GM12878 (cell line): ENCODE measurements around the gene GUCY1A1. TPM values are rescaled to one million over a fixed set of nuclear protein-coding genes. Genes with fewer than 3 reads are reported as not detected.

Experiments
- ATAC-seq: fragments of 200-7000 bp; cut with Tn5 transposase; 3 replicates; pipeline ENCODE4 v1.9.1; 2020; ENCODE audit warnings: mild to moderate bottlenecking, moderate library complexity
- BruUV-seq: library from RNA; stranded (reverse); fragments of 400-500 nt; replicated peaks from 2 replicates; lab custom pipeline; 2021; lab: Mats Ljungman, UMichigan
- CTCF ChIA-PET: fragments of 300-600 bp; sonication (Branson Sonifier 250); formaldehyde crosslinking; extraction: SDS; loops from one replicate; lab custom pipeline; 2021; ENCODE audit warnings: inconsistent platforms; lab: Yijun Ruan, JAX
- POLR2A ChIA-PET: fragments of 350-600 bp; formaldehyde crosslinking; extraction: SDS; loops from one replicate; lab custom pipeline; 2021; ENCODE audit warnings: inconsistent platforms; lab: Charles Lee
- RAD21 ChIA-PET: fragments of 300-600 bp; sonication (Branson Sonifier 250); formaldehyde crosslinking; loops from one replicate; lab custom pipeline; 2023; ENCODE audit warnings: antibody characterized with exemption; ENCODE audit not compliant: unreplicated experiment; lab: Charles Lee
- SMC1A ChIA-PET: fragments of 300-600 bp; sonication (Branson Sonifier 250); formaldehyde crosslinking; loops from one replicate; lab custom pipeline; 2023; ENCODE audit not compliant: unreplicated experiment, uncharacterized antibody; lab: Charles Lee
- DNase-seq: peaks from one replicate; pipeline ENCODE4 v3.0.0-alpha.2; 2011; ENCODE audit warnings: low read depth, low spot score
- FAIRE-seq: peaks from 3 replicates; lab custom pipeline; 2011; peaks lifted over from hg19 to GRCh38; lab: Jason Lieb, UNC
- H2AFZ ChIP-seq: 2 replicates; pipeline ENCODE4 v1.6.0; 2011; ENCODE audit warnings: low read depth, low read length, control low read depth; ENCODE audit not compliant: control insufficient read depth
- H3K27ac ChIP-seq: 2 replicates; pipeline ENCODE4 v1.5.1; 2011; ENCODE audit warnings: control low read depth; ENCODE audit not compliant: control insufficient read depth, insufficient read depth
- H3K27me3 ChIP-seq, 2 experiments: replicated peaks in 1 of 2; 2 replicates each; pipeline versions ENCODE4 v1.6.0 to v1.6.1; 2011; ENCODE audit warnings: low read length in 1 of 2; ENCODE audit not compliant: control insufficient read depth in 2 of 2, insufficient read depth in 2 of 2
- H3K36me3 ChIP-seq, 2 experiments: 2 replicates each; pipeline ENCODE4 v1.5.1; 2011; ENCODE audit warnings: low read length in 1 of 2; ENCODE audit not compliant: control insufficient read depth in 2 of 2, insufficient read depth in 2 of 2
- H3K4me1 ChIP-seq: 2 replicates; pipeline ENCODE4 v1.6.1; 2011; ENCODE audit warnings: mild to moderate bottlenecking, low read length, moderate library complexity, mixed read lengths; ENCODE audit not compliant: control insufficient read depth, insufficient read depth
- H3K4me2 ChIP-seq: 2 replicates; pipeline ENCODE4 v1.6.0; 2011; ENCODE audit warnings: control low read depth; ENCODE audit not compliant: control insufficient read depth, insufficient read depth
- H3K4me3 ChIP-seq: fragments of 200-600 bp; sonication (generic); 2 replicates; pipeline ENCODE4 v1.5.1; 2016
- H3K79me2 ChIP-seq: 2 replicates; pipeline ENCODE4 v1.6.0; 2011; ENCODE audit warnings: low read length; ENCODE audit not compliant: control insufficient read depth, insufficient read depth
- H3K9ac ChIP-seq: 2 replicates; pipeline ENCODE4 v1.8.0; 2011; ENCODE audit warnings: low read length, control low read depth, mixed read lengths; ENCODE audit not compliant: control insufficient read depth, insufficient read depth
- H3K9me3 ChIP-seq: replicated peaks from 3 replicates; pipeline ENCODE4 v1.5.1; 2011; ENCODE audit warnings: mild to moderate bottlenecking, low read length; ENCODE audit not compliant: control insufficient read depth, insufficient read depth
- H4K20me1 ChIP-seq: 2 replicates; pipeline ENCODE4 v1.6.0; 2011; ENCODE audit not compliant: control insufficient read depth, insufficient read depth
- BHLHE40 ChIP-seq, 2 experiments: fragments of 450-650 bp in 1 of 2; IDR thresholded peaks; 2 replicates each; pipeline ENCODE4 v1.6.1; 2011 to 2017; ENCODE audit warnings: low read depth in 2 of 2, borderline replicate concordance in 1 of 2, improper control_type of control experiment in 1 of 2, low read length in 1 of 2, mild to moderate bottlenecking in 1 of 2
- CREM ChIP-seq: IDR thresholded peaks from 2 replicates; pipeline ENCODE4 v1.6.1; 2014; ENCODE audit warnings: antibody characterized with exemption, low read depth
- GABPA ChIP-seq: IDR thresholded peaks from 2 replicates; pipeline ENCODE4 v1.6.1; 2014; ENCODE audit warnings: antibody characterized with exemption, low read depth, mild to moderate bottlenecking, inconsistent platforms
- HDAC6 ChIP-seq: fragments of 200-600 bp; sonication (generic); IDR thresholded peaks from one replicate; pipeline ENCODE4 v1.8.0; 2017; ENCODE audit warnings: antibody characterized with exemption; ENCODE audit not compliant: unreplicated experiment
- JUND ChIP-seq: IDR thresholded peaks from 2 replicates; pipeline ENCODE4 v1.6.1; 2012; ENCODE audit warnings: low read depth, mild to moderate bottlenecking, low read length, improper control_type of control experiment, moderate library complexity
- NFXL1 ChIP-seq: fragments of 450-650 bp; IDR thresholded peaks from 2 replicates; pipeline ENCODE4 v1.6.1; 2017; ENCODE audit warnings: antibody characterized with exemption, mild to moderate bottlenecking, borderline replicate concordance
- POU2F2 ChIP-seq: IDR thresholded peaks from 3 replicates; pipeline ENCODE4 v1.6.1; 2011; ENCODE audit warnings: low read depth, mild to moderate bottlenecking, low read length, borderline replicate concordance
- RBBP5 ChIP-seq: fragments of 200-600 bp; sonication (generic); conservative IDR thresholded peaks from 2 replicates; pipeline ENCODE4 v1.6.1; 2016
- STAT1 ChIP-seq: fragments of 450-650 bp; conservative IDR thresholded peaks from 2 replicates; pipeline ENCODE4 v1.6.1; 2014; ENCODE audit warnings: antibody characterized with exemption, mild to moderate bottlenecking
- SUPT20H ChIP-seq: IDR thresholded peaks from 2 replicates; pipeline ENCODE4 v1.6.1; 2011; ENCODE audit warnings: low read depth, mild to moderate bottlenecking, low read length, moderate library complexity, borderline replicate concordance; ENCODE audit not compliant: control insufficient read depth
- TCF7 ChIP-seq: IDR thresholded peaks from 2 replicates; pipeline ENCODE4 v1.6.1; 2014; ENCODE audit warnings: antibody characterized with exemption, borderline replicate concordance
- WGBS: methylation state at CpG from one replicate; pipeline ENCODE4 v1.1.6; 2016; ENCODE audit warnings: low lambda C conversion rate; ENCODE audit not compliant: insufficient replicate concordance, insufficient coverage; ENCODE audit errors: missing lambda C conversion rate; 5-methylcytosine and 5-hydroxymethylcytosine counted together
- in situ Hi-C: fragments of 300-500 bp; cut with MboI; formaldehyde crosslinking; loops from 9 replicates; pipeline ENCODE4 v1.14.3; 2018; ENCODE audit warnings: mixed read lengths
- intact Hi-C: fragments of 100-400 bp; cut with micrococcal nuclease; formaldehyde crosslinking; loops from one replicate; pipeline ENCODE4 v1.14.2; 2022; ENCODE audit not compliant: unreplicated experiment
- polyA plus RNA-seq, 11 experiments: library from polyadenylated mRNA; depleted of rRNA in 4 of 11; unstranded in 6 of 11; stranded (reverse) in 5 of 11; fragments of >200 nt; fragmentation: Nextera tagmentation in 4 of 11; fragmentation: Illumina TruSeq in 1 of 11; extraction: Ambion mirVana in 4 of 11; extraction: Trizol in 1 of 11; gene quantifications; 1 replicate in 1 of 11; 2 replicates in 10 of 11; pipeline versions ENCODE4 v1.2.1 to v1.2.3, GENCODE V29; 2011 to 2016; ENCODE audit warnings: inconsistent platforms in 2 of 11, missing spikeins in 2 of 11, low read depth in 1 of 11
- total RNA-seq, 4 experiments: library from RNA; depleted of rRNA in 3 of 4; stranded (reverse); fragments of >200 nt in 3 of 4; fragmentation: Illumina TruSeq in 1 of 4; extraction: Trizol in 1 of 4; gene quantifications; 2 replicates each; pipeline versions ENCODE4 v1.2.1 to v1.2.3, GENCODE V29; 2013 to 2021
- TF ChIP-seq, protein P1 (sequence below): fragments of 450-650 bp; IDR thresholded peaks from 2 replicates; pipeline ENCODE4 v1.6.1; 2017; ENCODE audit warnings: borderline replicate concordance
- TF ChIP-seq, protein P2 (sequence below): IDR thresholded peaks from 2 replicates; pipeline ENCODE4 v1.6.1; 2012; ENCODE audit warnings: low read depth, low read length, improper control_type of control experiment
- TF ChIP-seq, protein P3 (sequence below): fragments of 450-650 bp; formaldehyde crosslinking; IDR thresholded peaks from 2 replicates; pipeline ENCODE4 v1.4.0; 2022; ENCODE audit warnings: mild to moderate bottlenecking, moderate library complexity

Gene GUCY1A1
- total and polyA plus RNA-seq, 10 of the 15 experiments (the other 5 are each of a cell fraction or from before 2014, with no cell fraction given): 0.44 to 22.6 (median 0.55) TPM

DNA sequence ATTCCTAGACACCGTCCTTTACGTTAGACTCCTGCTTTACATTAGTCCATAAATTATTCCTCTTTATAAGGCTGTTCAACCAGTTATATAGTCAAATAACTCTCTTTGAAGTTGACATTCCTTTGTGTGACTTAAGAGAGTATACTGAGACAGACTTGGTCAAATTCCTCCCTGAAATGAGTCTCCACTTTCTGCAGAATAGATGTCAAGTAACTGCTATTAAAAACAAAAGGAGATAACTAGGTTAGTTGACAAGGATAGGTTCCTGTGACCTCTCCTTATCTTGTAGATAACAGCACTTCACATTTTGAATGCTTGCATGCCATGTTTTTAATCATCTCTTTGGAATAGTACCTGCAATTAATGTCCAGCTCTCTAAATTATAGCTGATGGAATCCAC lies 5.7 kb downstream of the GUCY1A1 start:
- Histone ChIP-seq H3K27ac (no peak overlapping the region), H3K9ac (no peak overlapping the region), H3K4me1 (no peaks in the 10 kb centered on the region; the same call in 1 of the 2 replicates), H3K4me2 (no peak overlapping the region), H3K4me3 (no peak overlapping the region), H3K9me3 (no peaks in the 10 kb centered on the region), H3K36me3 (no peaks in the 10 kb centered on the region), H3K27me3 (peaks cover 2 to 4% of the 10 kb centered on the region in 2 experiments; a peak in 3 of 4 replicates), H3K79me2 (no peaks in the 10 kb centered on the region), H4K20me1 (no peaks in the 10 kb centered on the region), H2AFZ (no peak overlapping the region)
- intact Hi-C loops (no loop called here), in situ Hi-C loops (no loop called here)
- TF ChIP-seq, protein P1, sequence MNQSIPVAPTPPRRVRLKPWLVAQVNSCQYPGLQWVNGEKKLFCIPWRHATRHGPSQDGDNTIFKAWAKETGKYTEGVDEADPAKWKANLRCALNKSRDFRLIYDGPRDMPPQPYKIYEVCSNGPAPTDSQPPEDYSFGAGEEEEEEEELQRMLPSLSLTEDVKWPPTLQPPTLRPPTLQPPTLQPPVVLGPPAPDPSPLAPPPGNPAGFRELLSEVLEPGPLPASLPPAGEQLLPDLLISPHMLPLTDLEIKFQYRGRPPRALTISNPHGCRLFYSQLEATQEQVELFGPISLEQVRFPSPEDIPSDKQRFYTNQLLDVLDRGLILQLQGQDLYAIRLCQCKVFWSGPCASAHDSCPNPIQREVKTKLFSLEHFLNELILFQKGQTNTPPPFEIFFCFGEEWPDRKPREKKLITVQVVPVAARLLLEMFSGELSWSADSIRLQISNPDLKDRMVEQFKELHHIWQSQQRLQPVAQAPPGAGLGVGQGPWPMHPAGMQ: no peak
- no peak for TF ChIP-seq HDAC6
- TF ChIP-seq, protein P2, sequence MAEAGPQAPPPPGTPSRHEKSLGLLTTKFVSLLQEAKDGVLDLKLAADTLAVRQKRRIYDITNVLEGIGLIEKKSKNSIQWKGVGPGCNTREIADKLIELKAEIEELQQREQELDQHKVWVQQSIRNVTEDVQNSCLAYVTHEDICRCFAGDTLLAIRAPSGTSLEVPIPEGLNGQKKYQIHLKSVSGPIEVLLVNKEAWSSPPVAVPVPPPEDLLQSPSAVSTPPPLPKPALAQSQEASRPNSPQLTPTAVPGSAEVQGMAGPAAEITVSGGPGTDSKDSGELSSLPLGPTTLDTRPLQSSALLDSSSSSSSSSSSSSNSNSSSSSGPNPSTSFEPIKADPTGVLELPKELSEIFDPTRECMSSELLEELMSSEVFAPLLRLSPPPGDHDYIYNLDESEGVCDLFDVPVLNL: no peak
- TF ChIP-seq STAT1: no peak
- no peak for TF ChIP-seq TCF7
- no peak for TF ChIP-seq BHLHE40 (IDR thresholded peaks at IDR 0.05; ENCODE audit: borderline replicate concordance in 1 of 2, low read depth in 2 of 2, low read length in 1 of 2)
- no peak for TF ChIP-seq JUND
- TF ChIP-seq, protein P3, sequence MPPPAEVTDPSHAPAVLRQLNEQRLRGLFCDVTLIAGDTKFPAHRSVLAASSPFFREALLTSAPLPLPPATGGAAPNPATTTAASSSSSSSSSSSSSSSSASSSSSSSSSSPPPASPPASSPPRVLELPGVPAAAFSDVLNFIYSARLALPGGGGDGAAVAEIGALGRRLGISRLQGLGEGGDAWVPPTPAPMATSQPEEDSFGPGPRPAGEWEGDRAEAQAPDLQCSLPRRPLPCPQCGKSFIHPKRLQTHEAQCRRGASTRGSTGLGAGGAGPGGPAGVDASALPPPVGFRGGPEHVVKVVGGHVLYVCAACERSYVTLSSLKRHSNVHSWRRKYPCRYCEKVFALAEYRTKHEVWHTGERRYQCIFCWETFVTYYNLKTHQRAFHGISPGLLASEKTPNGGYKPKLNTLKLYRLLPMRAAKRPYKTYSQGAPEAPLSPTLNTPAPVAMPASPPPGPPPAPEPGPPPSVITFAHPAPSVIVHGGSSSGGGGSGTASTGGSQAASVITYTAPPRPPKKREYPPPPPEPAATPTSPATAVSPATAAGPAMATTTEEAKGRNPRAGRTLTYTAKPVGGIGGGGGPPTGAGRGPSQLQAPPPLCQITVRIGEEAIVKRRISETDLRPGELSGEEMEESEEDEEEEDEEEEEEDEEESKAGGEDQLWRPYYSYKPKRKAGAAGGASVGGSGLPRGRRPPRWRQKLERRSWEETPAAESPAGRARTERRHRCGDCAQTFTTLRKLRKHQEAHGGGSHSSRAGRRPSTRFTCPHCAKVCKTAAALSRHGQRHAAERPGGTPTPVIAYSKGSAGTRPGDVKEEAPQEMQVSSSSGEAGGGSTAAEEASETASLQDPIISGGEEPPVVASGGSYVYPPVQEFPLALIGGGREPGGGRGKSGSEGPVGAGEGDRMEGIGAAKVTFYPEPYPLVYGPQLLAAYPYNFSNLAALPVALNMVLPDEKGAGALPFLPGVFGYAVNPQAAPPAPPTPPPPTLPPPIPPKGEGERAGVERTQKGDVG: no peak
- TF ChIP-seq SUPT20H: no peak
- TF ChIP-seq POU2F2: no peak
- no peak for TF ChIP-seq NFXL1
- no peak for TF ChIP-seq GABPA
- no peak for TF ChIP-seq RBBP5
- no peak for TF ChIP-seq CREM
- POLR2A ChIA-PET: interaction anchor here (0.6 to 1.8 kb wide), 6 partner anchors 12 to 88 kb away, joined by 3 to 7 read pairs (median 4); partner anchors contain the start of gene GUCY1B1
- no peak for ATAC-seq
- CTCF ChIA-PET: interaction anchor here (1.2 to 2.5 kb wide), 4 partner anchors 10 to 76 kb away, joined by 3 to 10 read pairs (median 7); no protein-coding TSS in a partner anchor
- no peak for DNase-seq
- no TSS peak for BruUV-seq
- SMC1A ChIA-PET: interaction anchor here (0.6 to 5.7 kb wide), 6 partner anchors 10 to 212 kb away, joined by 3 to 52 read pairs (median 8); no protein-coding TSS in a partner anchor
- RAD21 ChIA-PET: interaction anchor here (1.0 to 5.4 kb wide), 5 partner anchors 9 to 115 kb away, joined by 3 to 25 read pairs (median 9); partner anchors contain the start of gene GUCY1B1
- WGBS: 88% methylated on average over 2 of the region's 2 CpGs
- FAIRE-seq: no peak
